Activated B cell treated with CpG ODN at 0.5 μM for 24 hours (primary cell): ENCODE measurements around the gene SNX4. TPM values are rescaled to one million over a fixed set of nuclear protein-coding genes. Genes with fewer than 3 reads are reported as not detected.

ENCODE experiments used
- ATAC-seq: fragments of 200-7000 bp; cut with Tn5 transposase; one replicate; pipeline ENCODE4 v1.10.0; 2021; ENCODE audit warnings: low read depth, mild to moderate bottlenecking, moderate library complexity
- CTCF ChIA-PET: fragments of 350-600 bp; sonication (Branson Sonifier 250); formaldehyde crosslinking; loops from one replicate; lab custom pipeline; 2021; ENCODE audit warnings: antibody characterized with exemption; lab: Charles Lee
- POLR2A ChIA-PET: fragments of 350-600 bp; sonication (Branson Sonifier 250); formaldehyde crosslinking; loops from one replicate; lab custom pipeline; 2021; ENCODE audit warnings: antibody characterized with exemption; lab: Charles Lee
- DNase-seq: peaks from one replicate; pipeline ENCODE4 v3.0.0; 2022
- H3K27ac Mint-ChIP-seq: one replicate; pipeline ENCODE4 v1.8.0; 2020; ENCODE audit warnings: mixed read lengths
- H3K27me3 Mint-ChIP-seq: one replicate; pipeline ENCODE4 v1.8.0; 2021; ENCODE audit warnings: mixed read lengths
- H3K36me3 Mint-ChIP-seq: one replicate; pipeline ENCODE4 v1.8.0; 2021; ENCODE audit warnings: low read depth, mixed read lengths
- H3K4me1 Mint-ChIP-seq: one replicate; pipeline ENCODE4 v1.8.0; 2021; ENCODE audit warnings: mixed read lengths
- H3K4me3 Mint-ChIP-seq: one replicate; pipeline ENCODE4 v1.8.0; 2020; ENCODE audit warnings: mild to moderate bottlenecking, mixed read lengths
- H3K9me3 Mint-ChIP-seq: one replicate; pipeline ENCODE4 v1.8.0; 2020; ENCODE audit warnings: mixed read lengths
- intact Hi-C: fragments of 100-400 bp; cut with micrococcal nuclease; formaldehyde crosslinking; loops from one replicate; pipeline ENCODE4 v1.15.1; 2024
- total RNA-seq: library from RNA; stranded (reverse); gene quantifications from 2 replicates; pipeline ENCODE4 v1.2.3, GENCODE V29; 2022
- TF ChIP-seq, protein P1 (sequence below): fragments of 200-600 bp; IDR thresholded peaks from one replicate; pipeline ENCODE4 v1.8.0; 2022; ENCODE audit warnings: antibody characterized with exemption, mild to moderate bottlenecking

SNX4 gene
- total RNA-seq, 1 donor from 2014 or later = 30.2 TPM

DNA sequence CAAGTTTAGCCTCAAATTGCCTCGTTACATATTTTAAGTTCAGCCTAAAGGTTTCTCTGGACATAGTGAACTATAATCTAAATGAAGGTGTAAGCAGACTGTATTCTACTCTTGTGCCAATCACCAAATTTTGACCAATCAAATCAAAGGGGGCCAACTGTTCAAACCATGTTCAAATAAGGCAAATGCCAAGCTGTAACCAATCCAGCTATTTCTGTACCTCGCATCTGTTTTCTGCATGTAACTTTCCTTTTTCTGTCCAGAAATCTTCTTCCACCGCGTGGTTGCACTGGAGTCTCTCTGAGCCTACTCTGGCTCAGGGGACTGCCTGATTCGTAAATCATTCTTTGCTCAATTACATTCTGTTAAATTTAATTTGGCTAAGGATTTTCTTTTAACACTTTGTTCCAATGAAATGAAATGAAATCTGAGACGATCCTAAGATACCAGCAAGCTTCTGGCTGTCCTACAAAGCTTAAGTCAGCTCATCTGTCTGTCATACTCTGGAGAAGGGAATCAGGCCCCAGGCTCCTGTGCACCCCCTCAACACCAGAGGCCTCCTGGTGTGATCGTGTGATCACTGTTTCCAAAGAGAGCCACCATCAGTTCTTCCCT, 91.7 kb downstream of the SNX4 start:
- H3K4me3 Mint-ChIP-seq = no peak overlapping the region
- H3K9me3 Mint-ChIP-seq = no peaks in the 10 kb centered on the region
- no peak overlapping the region for H3K27ac Mint-ChIP-seq
- no peaks in the 10 kb centered on the region for H3K4me1 Mint-ChIP-seq
- H3K36me3 Mint-ChIP-seq = no peaks in the 10 kb centered on the region
- intact Hi-C loops = no loop called here
- ATAC-seq = no peak
- no peaks in the 10 kb centered on the region for H3K27me3 Mint-ChIP-seq
- ChIA-PET CTCF (interaction anchor here (2.3 kb wide), 1 partner anchor 433 kb away, joined by 5 read pairs; no protein-coding TSS in a partner anchor), POLR2A (no interaction called here)
- DNase-seq = no peak
- TF ChIP-seq, protein P1, sequence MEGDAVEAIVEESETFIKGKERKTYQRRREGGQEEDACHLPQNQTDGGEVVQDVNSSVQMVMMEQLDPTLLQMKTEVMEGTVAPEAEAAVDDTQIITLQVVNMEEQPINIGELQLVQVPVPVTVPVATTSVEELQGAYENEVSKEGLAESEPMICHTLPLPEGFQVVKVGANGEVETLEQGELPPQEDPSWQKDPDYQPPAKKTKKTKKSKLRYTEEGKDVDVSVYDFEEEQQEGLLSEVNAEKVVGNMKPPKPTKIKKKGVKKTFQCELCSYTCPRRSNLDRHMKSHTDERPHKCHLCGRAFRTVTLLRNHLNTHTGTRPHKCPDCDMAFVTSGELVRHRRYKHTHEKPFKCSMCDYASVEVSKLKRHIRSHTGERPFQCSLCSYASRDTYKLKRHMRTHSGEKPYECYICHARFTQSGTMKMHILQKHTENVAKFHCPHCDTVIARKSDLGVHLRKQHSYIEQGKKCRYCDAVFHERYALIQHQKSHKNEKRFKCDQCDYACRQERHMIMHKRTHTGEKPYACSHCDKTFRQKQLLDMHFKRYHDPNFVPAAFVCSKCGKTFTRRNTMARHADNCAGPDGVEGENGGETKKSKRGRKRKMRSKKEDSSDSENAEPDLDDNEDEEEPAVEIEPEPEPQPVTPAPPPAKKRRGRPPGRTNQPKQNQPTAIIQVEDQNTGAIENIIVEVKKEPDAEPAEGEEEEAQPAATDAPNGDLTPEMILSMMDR = no peak

DNA sequence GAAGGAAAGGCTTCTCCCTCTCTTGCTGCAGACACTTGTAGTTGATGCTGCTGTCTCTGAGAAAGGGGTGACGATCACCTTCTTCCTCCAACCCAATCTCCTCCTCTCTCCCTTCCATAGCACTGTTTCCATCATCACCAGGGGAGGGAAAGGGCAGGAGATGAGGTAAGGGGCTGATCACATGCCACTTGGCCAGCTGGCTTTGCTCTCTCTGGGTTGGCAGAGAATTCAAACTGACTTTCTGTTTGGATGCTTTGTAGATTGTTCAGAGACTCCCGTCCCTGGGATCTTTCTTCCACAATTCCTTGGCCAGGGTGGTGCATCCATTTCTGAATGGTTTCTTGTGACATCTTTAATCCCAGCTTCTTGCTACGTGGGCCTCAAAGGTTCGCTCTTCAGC, 101.7 kb downstream of the SNX4 start:
- no peaks in the 10 kb centered on the region for H3K36me3 Mint-ChIP-seq
- DNase-seq (no peak), ATAC-seq (no peak)
- no peak overlapping the region for H3K27ac Mint-ChIP-seq
- intact Hi-C loops = no loop called here
- H3K27me3 Mint-ChIP-seq = peaks cover 3% of the 10 kb centered on the region
- no peaks in the 10 kb centered on the region for H3K4me1 Mint-ChIP-seq
- H3K4me3 Mint-ChIP-seq = no peak overlapping the region
- ChIA-PET CTCF (no interaction called here), POLR2A (no interaction called here)
- TF ChIP-seq, protein P1 = no peak
- peaks cover 5% of the 10 kb centered on the region for H3K9me3 Mint-ChIP-seq

DNA sequence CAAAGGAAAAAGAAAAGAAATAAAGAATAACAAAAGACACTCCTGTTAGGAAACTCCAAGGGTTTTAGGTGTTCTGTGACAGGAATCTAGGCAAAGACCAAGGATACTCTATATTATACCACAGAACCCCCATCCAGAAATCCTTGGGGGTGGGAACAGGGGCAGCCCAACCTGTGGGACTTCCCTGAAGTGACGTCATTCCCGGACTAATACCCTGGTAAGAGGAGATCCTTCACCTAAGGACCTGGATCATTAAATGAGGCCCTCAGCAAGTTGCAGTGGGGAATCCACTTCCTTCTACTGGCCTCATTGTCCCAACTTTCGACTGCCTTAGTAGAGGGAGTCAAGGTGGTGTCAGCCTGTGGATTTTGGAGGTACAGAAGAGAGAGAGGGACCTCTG, 103.8 kb downstream of the SNX4 start:
- Mint-ChIP-seq H3K27ac (no peak overlapping the region), H3K4me1 (no peaks in the 10 kb centered on the region), H3K4me3 (no peak overlapping the region), H3K9me3 (peaks cover 5% of the 10 kb centered on the region), H3K27me3 (peaks cover 11% of the 10 kb centered on the region), H3K36me3 (no peaks in the 10 kb centered on the region)
- ChIA-PET CTCF (interaction anchor here (0.6 kb wide), 1 partner anchor 70 kb away, joined by 5 read pairs; no protein-coding TSS in a partner anchor), POLR2A (no interaction called here)
- ATAC-seq = no peak
- intact Hi-C loops = no loop called here
- TF ChIP-seq, protein P1 = no peak
- no peak for DNase-seq

DNA sequence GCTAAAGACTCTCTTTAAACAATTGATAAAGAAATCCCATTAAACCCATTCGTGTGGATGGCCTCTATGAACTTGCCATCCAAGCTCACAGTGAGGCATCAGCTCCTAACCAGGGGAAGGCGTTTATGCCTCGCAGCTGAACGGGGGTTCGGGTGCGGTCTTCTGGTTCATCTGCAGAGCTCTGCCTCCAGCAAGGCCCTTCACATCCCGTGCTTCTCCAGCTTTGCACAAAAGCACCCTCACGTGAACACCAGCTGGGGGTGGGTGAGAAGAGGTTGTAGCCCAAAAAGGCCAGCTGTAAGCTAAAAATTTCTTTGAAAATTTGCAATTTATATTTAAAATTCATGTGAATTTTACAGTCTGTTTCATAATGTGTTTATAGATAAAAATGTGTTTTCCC, 105.3 kb downstream of the SNX4 start:
- no peak overlapping the region for H3K4me3 Mint-ChIP-seq
- H3K27me3 Mint-ChIP-seq = peaks cover 20% of the 10 kb centered on the region
- ChIA-PET POLR2A (no interaction called here), CTCF (no interaction called here)
- peaks cover 5% of the 10 kb centered on the region for H3K9me3 Mint-ChIP-seq
- intact Hi-C loops = no loop called here
- H3K4me1 Mint-ChIP-seq = no peaks in the 10 kb centered on the region
- TF ChIP-seq, protein P1 = no peak
- no peaks in the 10 kb centered on the region for H3K36me3 Mint-ChIP-seq
- H3K27ac Mint-ChIP-seq = no peak overlapping the region
- no peak for ATAC-seq
- DNase-seq = no peak

DNA sequence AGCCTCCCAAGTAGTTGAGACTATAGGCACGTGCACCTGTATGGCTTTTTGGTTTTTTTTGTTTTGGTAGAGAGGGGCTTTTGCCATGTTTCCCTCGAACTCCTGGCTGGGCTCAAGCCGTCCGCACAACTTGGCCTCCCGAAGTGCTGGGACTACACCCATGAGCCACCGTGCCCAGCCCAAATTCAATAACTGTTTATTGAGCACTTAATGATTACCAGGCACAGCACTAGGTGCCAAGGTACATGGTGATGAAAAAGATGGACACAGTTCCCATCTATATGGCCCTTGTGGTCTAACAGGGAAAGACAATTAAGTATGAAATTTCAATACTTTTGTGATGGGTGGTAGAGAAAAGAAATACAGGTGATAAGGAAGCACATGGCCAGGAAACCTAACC, 109.1 kb downstream of the SNX4 start:
- H3K27ac Mint-ChIP-seq = no peak overlapping the region
- ChIA-PET CTCF (no interaction called here), POLR2A (no interaction called here)
- H3K4me1 Mint-ChIP-seq = no peaks in the 10 kb centered on the region
- intact Hi-C loops = no loop called here
- H3K9me3 Mint-ChIP-seq = peaks cover 3% of the 10 kb centered on the region
- no peaks in the 10 kb centered on the region for H3K36me3 Mint-ChIP-seq
- ATAC-seq = no peak
- TF ChIP-seq, protein P1 = no peak
- no peak for DNase-seq
- H3K27me3 Mint-ChIP-seq = peaks cover 28% of the 10 kb centered on the region
- no peak overlapping the region for H3K4me3 Mint-ChIP-seq
